CD4-positive, alpha-beta T cell treated with Interleukin-1 beta for 1 hour (primary cell): ENCODE results near the gene IRF7.
A peak's percentile ranks its signal among the peaks of the same experiment; 100 is the strongest.

Experiments
- DNase-seq, 2 donors: peaks; one replicate each; pipeline ENCODE4 v3.0.0-alpha.2; 2020 to 2022

Gene IRF7

GRCh38 chr11:607971-608659 lies 7.6 kb downstream of the IRF7 start:
- no peak for DNase-seq

GRCh38 chr11:607020-607780 lies 8.6 kb downstream of the IRF7 start:
- no peak for DNase-seq

GRCh38 chr11:606245-606644 lies 9.5 kb downstream of the IRF7 start:
- DNase-seq, result no peak

GRCh38 chr11:605286-606129 lies 10.2 kb downstream of the IRF7 start:
- no peak for DNase-seq

GRCh38 chr11:603154-603553 lies 12.6 kb downstream of the IRF7 start:
- no peak for DNase-seq

- DNase-seq, result no peak
These were observed 14.0 kb downstream of the IRF7 start for GRCh38 chr11:601573-602245.

GRCh38 chr11:598005-598680 lies 17.6 kb downstream of the IRF7 start:
- no peak for DNase-seq

GRCh38 chr11:597166-597725 lies 18.5 kb downstream of the IRF7 start:
- DNase-seq, result no peak

- DNase-seq, result no peak
These were observed 19.4 kb downstream of the IRF7 start for GRCh38 chr11:596374-596773.

- no peak for DNase-seq
These were observed 20.4 kb downstream of the IRF7 start for GRCh38 chr11:595400-595799.

- DNase-seq, result no peak
These were observed 22.4 kb downstream of the IRF7 start for GRCh38 chr11:593347-593746.

- DNase-seq, result no peak
These were observed 22.8 kb downstream of the IRF7 start for GRCh38 chr11:592918-593317.

- DNase-seq, result no peak
These were observed 23.2 kb downstream of the IRF7 start for GRCh38 chr11:592501-592900.

GRCh38 chr11:590997-591396 lies 24.8 kb downstream of the IRF7 start:
- DNase-seq, result no peak

- DNase-seq, result no peak
These were observed 26.0 kb downstream of the IRF7 start for GRCh38 chr11:589798-590197.

GRCh38 chr11:587978-588380 lies 27.8 kb downstream of the IRF7 start:
- peak; percentile 67 to 82 for DNase-seq

- DNase-seq, result no peak
These were observed 28.2 kb downstream of the IRF7 start for GRCh38 chr11:587546-587945.

- DNase-seq, result no peak
These were observed 29.1 kb downstream of the IRF7 start for GRCh38 chr11:586376-587316.

GRCh38 chr11:584287-584686 lies 31.5 kb downstream of the IRF7 start:
- no peak for DNase-seq

GRCh38 chr11:581752-582151 lies 34.0 kb downstream of the IRF7 start:
- DNase-seq, result no peak

GRCh38 chr11:581342-581741 lies 34.4 kb downstream of the IRF7 start:
- DNase-seq, result no peak
